ENCODE measurements around the gene SLC22A25. TPM values are rescaled to one million over a fixed set of nuclear protein-coding genes. Genes with fewer than 3 reads are reported as not detected.
"Not testable (repeated sequence)": the region's sequence is repeated elsewhere in the genome, so short reads cannot be mapped to it uniquely, and the experiment has no call there.

Gene SLC22A25
- total and polyA plus RNA-seq, 9 donors, result 0.04 to 0.17 (median 0.09) TPM; not detected in 6

- DNase-seq, result no peak
- Histone ChIP-seq H3K27me3 (ENCODE audit: control insufficient read depth, insufficient read depth, low read length) (no peaks in the 10 kb centered on the region), H3K36me3 (ENCODE audit: control insufficient read depth, insufficient read depth, low read length) (no peaks in the 10 kb centered on the region), H3K4me3 (ENCODE audit: low read length) (no peak overlapping the region), H3K4me1 (ENCODE audit: control insufficient read depth, insufficient read depth, low read length) (no peaks in the 10 kb centered on the region), H3K9me3 (replicated peaks; ENCODE audit: control insufficient read depth, low read depth, low read length) (no peaks in the 10 kb centered on the region), H3K27ac (ENCODE audit: low read length) (no peak overlapping the region)
- WGBS (ENCODE audit: insufficient coverage), result 100% methylated on average over 1 of the region's 5 CpGs
These were observed 7.0 kb upstream of the SLC22A25 start for GRCh38 chr11:63250162-63251050.

GRCh38 chr11:63248966-63249365, 5.6 kb upstream of the SLC22A25 start:
- WGBS (ENCODE audit: insufficient coverage), result no CpG with 5 or more reads among the region's 3 CpGs
- no peaks in the 10 kb centered on the region for H3K27me3 ChIP-seq (ENCODE audit: control insufficient read depth, insufficient read depth, low read length)
- DNase-seq, result no peak
- no peaks in the 10 kb centered on the region for H3K4me1 ChIP-seq (ENCODE audit: control insufficient read depth, insufficient read depth, low read length)
- no peak overlapping the region for H3K27ac ChIP-seq (ENCODE audit: low read length)
- H3K9me3 ChIP-seq (replicated peaks; ENCODE audit: control insufficient read depth, low read depth, low read length), result no peaks in the 10 kb centered on the region
- no peaks in the 10 kb centered on the region for H3K36me3 ChIP-seq (ENCODE audit: control insufficient read depth, insufficient read depth, low read length)
- H3K4me3 ChIP-seq (ENCODE audit: low read length), result no peak overlapping the region

- WGBS (ENCODE audit: insufficient coverage), result 20% methylated on average over 1 of the region's 7 CpGs
- not testable (repeated sequence) for H3K27me3 ChIP-seq (ENCODE audit: control insufficient read depth, insufficient read depth, low read length)
These were observed 4.0 kb upstream of the SLC22A25 start for GRCh38 chr11:63247237-63248002.

GRCh38 chr11:63246045-63246444, 2.6 kb upstream of the SLC22A25 start:
- H3K4me1 ChIP-seq (ENCODE audit: control insufficient read depth, insufficient read depth, low read length), result no peaks in the 10 kb centered on the region
- no peaks in the 10 kb centered on the region for H3K36me3 ChIP-seq (ENCODE audit: control insufficient read depth, insufficient read depth, low read length)
- DNase-seq, result no peak
- no peak overlapping the region for H3K4me3 ChIP-seq (ENCODE audit: low read length)
- H3K27me3 ChIP-seq (ENCODE audit: control insufficient read depth, insufficient read depth, low read length), result no peaks in the 10 kb centered on the region
- H3K27ac ChIP-seq (ENCODE audit: low read length), result no peak overlapping the region
- no peaks in the 10 kb centered on the region for H3K9me3 ChIP-seq (replicated peaks; ENCODE audit: control insufficient read depth, low read depth, low read length)
- WGBS (ENCODE audit: insufficient coverage), result no CpG with 5 or more reads among the region's 1 CpG

More at GRCh38 chr11:63247237-63248002, 4.0 kb upstream of the SLC22A25 start:
- not testable (repeated sequence) for H3K36me3 ChIP-seq (ENCODE audit: control insufficient read depth, insufficient read depth, low read length); H3K4me3 ChIP-seq (ENCODE audit: low read length); H3K27ac ChIP-seq (ENCODE audit: low read length); DNase-seq; H3K9me3 ChIP-seq (replicated peaks; ENCODE audit: control insufficient read depth, low read depth, low read length); H3K4me1 ChIP-seq (ENCODE audit: control insufficient read depth, insufficient read depth, low read length)

GRCh38 chr11:63244862-63245261, 1.5 kb upstream of the SLC22A25 start:
- 40% methylated on average over 1 of the region's 2 CpGs for WGBS (ENCODE audit: insufficient coverage)
- Histone ChIP-seq H3K27ac (ENCODE audit: low read length) (no peak overlapping the region), H3K9me3 (replicated peaks; ENCODE audit: control insufficient read depth, low read depth, low read length) (no peaks in the 10 kb centered on the region), H3K4me3 (ENCODE audit: low read length) (no peak overlapping the region), H3K27me3 (ENCODE audit: control insufficient read depth, insufficient read depth, low read length) (no peaks in the 10 kb centered on the region), H3K4me1 (ENCODE audit: control insufficient read depth, insufficient read depth, low read length) (no peaks in the 10 kb centered on the region), H3K36me3 (ENCODE audit: control insufficient read depth, insufficient read depth, low read length) (no peaks in the 10 kb centered on the region)
- DNase-seq, result no peak

- Histone ChIP-seq H3K27me3 (ENCODE audit: control insufficient read depth, insufficient read depth, low read length) (no peaks in the 10 kb centered on the region), H3K27ac (ENCODE audit: low read length) (no peak overlapping the region), H3K9me3 (replicated peaks; ENCODE audit: control insufficient read depth, low read depth, low read length) (no peaks in the 10 kb centered on the region), H3K36me3 (ENCODE audit: control insufficient read depth, insufficient read depth, low read length) (no peaks in the 10 kb centered on the region), H3K4me1 (ENCODE audit: control insufficient read depth, insufficient read depth, low read length) (no peaks in the 10 kb centered on the region), H3K4me3 (ENCODE audit: low read length) (no peak overlapping the region)
- WGBS (ENCODE audit: insufficient coverage), result no CpG with 5 or more reads among the region's 5 CpGs
- DNase-seq, result no peak
These were observed 1.2 kb downstream of the SLC22A25 start for GRCh38 chr11:63242089-63242781.

- Histone ChIP-seq H3K9me3 (replicated peaks; ENCODE audit: control insufficient read depth, low read depth, low read length) (no peaks in the 10 kb centered on the region), H3K36me3 (ENCODE audit: control insufficient read depth, insufficient read depth, low read length) (no peaks in the 10 kb centered on the region), H3K4me3 (ENCODE audit: low read length) (no peak overlapping the region), H3K27me3 (ENCODE audit: control insufficient read depth, insufficient read depth, low read length) (no peaks in the 10 kb centered on the region), H3K27ac (ENCODE audit: low read length) (no peak overlapping the region), H3K4me1 (ENCODE audit: control insufficient read depth, insufficient read depth, low read length) (no peaks in the 10 kb centered on the region)
- no peak for DNase-seq
These were observed 2.5 kb downstream of the SLC22A25 start for GRCh38 chr11:63240791-63241379.

GRCh38 chr11:63240098-63240497, 3.3 kb downstream of the SLC22A25 start:
- no peak overlapping the region for H3K4me3 ChIP-seq (ENCODE audit: low read length)
- DNase-seq, result no peak
- no peaks in the 10 kb centered on the region for H3K4me1 ChIP-seq (ENCODE audit: control insufficient read depth, insufficient read depth, low read length)
- H3K27ac ChIP-seq (ENCODE audit: low read length), result no peak overlapping the region
- H3K36me3 ChIP-seq (ENCODE audit: control insufficient read depth, insufficient read depth, low read length), result no peaks in the 10 kb centered on the region
- no peaks in the 10 kb centered on the region for H3K27me3 ChIP-seq (ENCODE audit: control insufficient read depth, insufficient read depth, low read length)
- WGBS (ENCODE audit: insufficient coverage), result no CpG with 5 or more reads among the region's 1 CpG
- no peaks in the 10 kb centered on the region for H3K9me3 ChIP-seq (replicated peaks; ENCODE audit: control insufficient read depth, low read depth, low read length)

- Histone ChIP-seq H3K27ac (ENCODE audit: low read length) (no peak overlapping the region), H3K4me3 (ENCODE audit: low read length) (no peak overlapping the region), H3K9me3 (replicated peaks; ENCODE audit: control insufficient read depth, low read depth, low read length) (no peaks in the 10 kb centered on the region), H3K36me3 (ENCODE audit: control insufficient read depth, insufficient read depth, low read length) (no peaks in the 10 kb centered on the region), H3K27me3 (ENCODE audit: control insufficient read depth, insufficient read depth, low read length) (no peaks in the 10 kb centered on the region), H3K4me1 (ENCODE audit: control insufficient read depth, insufficient read depth, low read length) (no peaks in the 10 kb centered on the region)
- DNase-seq, result no peak
These were observed 4.1 kb downstream of the SLC22A25 start for GRCh38 chr11:63239254-63239653.

- H3K36me3 ChIP-seq (ENCODE audit: control insufficient read depth, insufficient read depth, low read length), result no peaks in the 10 kb centered on the region
- no peak overlapping the region for H3K27ac ChIP-seq (ENCODE audit: low read length)
- no peaks in the 10 kb centered on the region for H3K9me3 ChIP-seq (replicated peaks; ENCODE audit: control insufficient read depth, low read depth, low read length)
- H3K27me3 ChIP-seq (ENCODE audit: control insufficient read depth, insufficient read depth, low read length), result no peaks in the 10 kb centered on the region
- no peak for DNase-seq
- no peaks in the 10 kb centered on the region for H3K4me1 ChIP-seq (ENCODE audit: control insufficient read depth, insufficient read depth, low read length)
- H3K4me3 ChIP-seq (ENCODE audit: low read length), result no peak overlapping the region
These were observed 6.0 kb downstream of the SLC22A25 start for GRCh38 chr11:63237413-63237812.

Measured in muscle of leg (tissue), 11 donors.